ENCODE measurements around the gene POLD2.

DNA sequence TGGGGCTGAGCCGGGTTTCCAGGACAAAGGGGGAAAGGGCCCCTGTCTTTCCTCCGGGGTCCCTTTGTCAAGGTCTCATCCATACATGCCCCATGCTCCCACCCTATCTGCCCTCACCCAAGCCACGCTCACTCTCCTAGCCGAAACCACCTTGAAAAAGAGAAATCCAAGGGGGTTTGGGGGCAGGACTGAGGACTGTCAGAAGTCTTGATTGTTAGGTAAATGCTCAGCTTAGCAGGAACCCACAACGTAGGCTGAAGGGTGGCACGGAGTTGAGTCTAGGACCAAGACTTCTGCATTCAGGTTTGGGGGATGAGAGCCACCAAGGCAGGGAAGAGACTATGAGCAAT is 57.3 kb downstream of the POLD2 start:
- TF ChIP-seq, protein P1, sequence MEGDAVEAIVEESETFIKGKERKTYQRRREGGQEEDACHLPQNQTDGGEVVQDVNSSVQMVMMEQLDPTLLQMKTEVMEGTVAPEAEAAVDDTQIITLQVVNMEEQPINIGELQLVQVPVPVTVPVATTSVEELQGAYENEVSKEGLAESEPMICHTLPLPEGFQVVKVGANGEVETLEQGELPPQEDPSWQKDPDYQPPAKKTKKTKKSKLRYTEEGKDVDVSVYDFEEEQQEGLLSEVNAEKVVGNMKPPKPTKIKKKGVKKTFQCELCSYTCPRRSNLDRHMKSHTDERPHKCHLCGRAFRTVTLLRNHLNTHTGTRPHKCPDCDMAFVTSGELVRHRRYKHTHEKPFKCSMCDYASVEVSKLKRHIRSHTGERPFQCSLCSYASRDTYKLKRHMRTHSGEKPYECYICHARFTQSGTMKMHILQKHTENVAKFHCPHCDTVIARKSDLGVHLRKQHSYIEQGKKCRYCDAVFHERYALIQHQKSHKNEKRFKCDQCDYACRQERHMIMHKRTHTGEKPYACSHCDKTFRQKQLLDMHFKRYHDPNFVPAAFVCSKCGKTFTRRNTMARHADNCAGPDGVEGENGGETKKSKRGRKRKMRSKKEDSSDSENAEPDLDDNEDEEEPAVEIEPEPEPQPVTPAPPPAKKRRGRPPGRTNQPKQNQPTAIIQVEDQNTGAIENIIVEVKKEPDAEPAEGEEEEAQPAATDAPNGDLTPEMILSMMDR (conservative IDR thresholded peaks at IDR 0.05 in 1 of 2, IDR thresholded peaks at IDR 0.05 in 1 of 2; ENCODE audit: extremely low read depth in 1 of 2, insufficient read depth in 1 of 2, low read depth in 1 of 2, low read length in 2 of 2), result no peak
- TF ChIP-seq EZH2 (IDR thresholded peaks at IDR 0.05; ENCODE audit: borderline replicate concordance, low read length), result no peak

All from mammary epithelial cell (primary cell).